Renal cortical epithelial cell (primary cell): ENCODE data around the gene PBXIP1. TPM values are rescaled to one million over a fixed set of nuclear protein-coding genes. Genes with fewer than 3 reads are reported as not detected.

ENCODE experiments used
- DNase-seq: peaks from one replicate; pipeline ENCODE4 v3.0.0-alpha.2; 2011; ENCODE audit warnings: low read depth
- total RNA-seq: library from RNA; depleted of rRNA; stranded (reverse); fragments of >200 nt; gene quantifications from 2 replicates; pipeline ENCODE4 v1.2.3, GENCODE V29; 2014

The PBXIP1 gene
- total RNA-seq, result 81.3 and 141 TPM in 2 replicates

- peak; percentile 94 for DNase-seq
Observed at GRCh38 chr1:154955718-154956543, at the start of gene PBXIP1. Gene PBXIP1 (minus strand): TSS chr1:154956099. CDS start chr1:154953721, 2,378 bp downstream.

DNA sequence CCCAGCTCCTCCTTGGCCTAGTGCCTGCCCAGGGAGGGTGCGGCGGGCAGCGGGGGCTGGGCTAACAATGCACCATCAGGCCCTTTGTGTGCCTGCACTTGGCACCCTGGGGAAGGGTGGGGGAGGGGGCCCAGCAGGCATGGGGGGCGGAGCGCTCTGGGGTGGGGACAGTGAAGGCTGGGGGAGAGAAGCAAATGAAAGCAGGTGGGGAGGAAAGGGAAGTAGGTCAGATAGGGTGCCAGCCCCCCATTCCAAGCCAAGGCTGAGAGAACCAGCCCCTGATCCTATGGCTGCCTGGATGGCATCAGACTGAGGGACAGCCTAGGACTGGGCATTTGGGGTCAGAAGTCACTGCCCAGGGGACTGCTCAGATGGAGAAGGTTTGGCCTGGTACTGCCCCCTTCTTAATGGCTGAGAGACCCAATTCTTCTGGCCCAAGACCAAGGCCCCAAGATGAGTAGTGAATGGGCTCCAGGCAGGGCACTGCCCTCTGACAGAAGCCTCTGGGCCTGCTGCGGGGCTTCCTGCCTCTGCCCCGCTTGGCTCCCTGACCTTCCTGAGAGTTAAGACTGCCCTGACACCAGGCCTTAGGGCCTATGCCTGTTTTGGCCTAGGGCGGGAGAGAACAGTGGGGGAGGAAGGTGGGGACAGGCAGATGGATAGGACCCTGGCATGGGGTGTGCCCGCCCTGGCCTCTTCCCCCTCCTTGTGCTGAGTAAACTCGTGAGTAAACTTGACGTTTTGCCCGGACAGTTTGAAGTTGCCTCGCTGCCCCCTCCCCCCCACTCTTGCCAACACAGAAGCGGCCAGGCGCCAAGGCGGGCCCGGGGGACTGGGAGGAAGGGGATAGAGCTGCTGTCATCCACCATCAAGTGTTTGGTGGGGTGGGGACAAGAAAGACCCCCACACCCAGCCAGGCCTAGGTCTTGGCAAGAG lies 49.4 kb upstream of the PBXIP1 start:
- DNase-seq, result peak; percentile 59

- no peak for DNase-seq
Observed at GRCh38 chr1:155004352-155005075, 48.6 kb upstream of the PBXIP1 start.

GRCh38 chr1:155003766-155004351 lies 48.0 kb upstream of the PBXIP1 start:
- DNase-seq, result no peak

DNA sequence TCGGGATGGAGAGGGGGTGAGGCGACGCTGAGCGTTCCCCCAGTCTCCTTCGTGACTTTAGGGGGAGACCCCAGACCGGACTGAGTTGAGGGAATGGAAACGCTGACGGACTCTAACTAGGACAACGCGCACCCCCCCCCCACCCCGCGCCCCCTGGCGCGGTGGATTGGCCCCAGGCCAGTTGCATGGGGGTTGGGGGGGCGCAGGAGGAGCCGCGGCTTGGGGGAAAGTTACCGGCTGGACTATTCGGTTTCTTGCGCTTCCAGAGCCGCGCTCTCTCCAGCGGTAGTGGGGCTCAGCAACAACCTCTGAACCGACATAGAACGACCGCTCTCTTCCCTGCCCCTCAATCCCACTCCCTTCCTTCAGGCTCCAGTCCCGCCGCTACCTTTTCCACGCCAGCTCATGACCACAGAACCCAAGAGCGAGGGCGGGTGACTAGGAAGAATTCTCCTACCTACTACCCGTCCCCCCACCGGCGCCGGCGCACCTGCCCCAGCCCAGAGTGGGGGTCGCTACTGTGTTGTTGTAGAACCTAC lies 47.4 kb upstream of the PBXIP1 start:
- DNase-seq, result no peak

GRCh38 chr1:155002464-155003226 lies 46.7 kb upstream of the PBXIP1 start, which contains the start of gene ZBTB7B:
Gene ZBTB7B (plus strand): TSS chr1:155002802. CDS start chr1:155014661, 11,859 bp downstream.
- DNase-seq, result no peak

DNA sequence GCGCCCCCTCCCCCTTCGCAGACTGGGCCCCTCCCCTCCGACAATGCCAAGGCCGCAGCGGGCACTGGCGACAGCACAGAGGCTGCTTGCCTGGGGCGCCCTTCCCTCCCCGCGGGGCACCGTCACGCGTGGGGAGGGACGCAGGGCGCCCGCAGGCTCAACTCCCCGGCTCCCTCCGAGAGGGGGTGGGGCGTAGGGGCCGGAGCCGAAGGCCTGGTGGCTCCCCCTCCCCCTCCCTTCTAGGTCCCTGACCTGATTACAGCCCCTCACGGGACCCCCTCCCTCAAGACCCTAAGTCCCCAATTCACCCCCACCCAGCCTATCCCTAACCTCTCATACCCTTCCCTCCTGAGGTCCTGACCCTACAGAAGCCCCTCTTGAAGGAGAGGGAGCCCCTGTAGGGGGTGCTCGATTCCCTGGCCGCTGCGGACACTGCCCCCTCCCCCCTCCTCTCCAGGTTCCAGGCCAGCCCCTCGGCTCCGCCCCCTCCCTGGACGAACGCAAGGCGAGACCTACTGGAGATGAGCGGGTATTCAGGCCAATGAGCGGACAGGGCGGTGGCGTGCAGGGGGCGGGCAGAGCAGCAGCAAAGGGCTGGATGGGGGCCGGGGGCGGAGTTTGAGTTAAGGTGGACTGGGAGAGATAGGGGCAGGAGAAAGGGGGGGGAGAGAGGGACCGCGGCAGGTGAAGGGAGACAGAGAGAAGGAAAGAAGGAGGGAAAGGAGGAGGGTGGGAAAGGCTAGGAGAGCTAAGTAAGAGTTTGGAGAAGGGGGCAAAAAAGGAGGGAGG lies 46.0 kb upstream of the PBXIP1 start:
- peak; percentile 94 for DNase-seq

- no peak for DNase-seq
Observed at GRCh38 chr1:155001425-155001674, 45.5 kb upstream of the PBXIP1 start.

DNA sequence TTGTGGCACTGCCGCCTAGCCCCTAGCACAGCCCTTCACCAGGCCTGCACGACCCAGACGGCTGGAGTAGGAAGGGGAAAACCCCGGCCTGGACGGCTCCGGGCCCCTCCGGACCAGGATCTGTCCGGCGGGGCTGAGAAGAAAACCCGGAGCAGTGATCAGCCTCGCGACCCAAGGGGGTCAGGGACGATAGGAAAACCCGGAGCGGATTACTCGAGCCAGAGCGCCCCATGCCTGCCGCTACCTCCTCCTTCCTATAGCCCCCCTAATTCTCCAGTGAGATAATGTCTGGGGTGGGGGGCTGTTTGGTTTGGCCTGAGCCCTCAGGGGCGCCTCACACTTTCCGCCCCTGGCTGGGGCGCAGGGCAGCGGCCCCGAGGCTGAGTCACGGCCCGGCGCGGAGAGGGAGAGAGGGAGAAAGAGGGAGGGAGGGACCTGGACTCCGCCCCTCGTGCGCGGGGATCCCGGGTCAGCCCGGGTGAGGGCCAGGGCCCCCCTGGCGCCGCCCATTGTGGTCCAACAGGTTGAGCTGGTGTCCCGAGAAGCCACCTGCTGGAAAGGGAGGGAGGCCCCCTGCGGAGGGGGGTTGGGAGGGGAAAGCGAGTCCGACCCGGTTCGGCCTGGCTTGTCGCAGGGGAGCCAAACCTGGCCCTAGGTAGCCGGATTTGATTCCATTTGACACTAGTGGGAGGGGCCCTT lies 45.0 kb upstream of the PBXIP1 start:
- peak; percentile 63 for DNase-seq

DNA sequence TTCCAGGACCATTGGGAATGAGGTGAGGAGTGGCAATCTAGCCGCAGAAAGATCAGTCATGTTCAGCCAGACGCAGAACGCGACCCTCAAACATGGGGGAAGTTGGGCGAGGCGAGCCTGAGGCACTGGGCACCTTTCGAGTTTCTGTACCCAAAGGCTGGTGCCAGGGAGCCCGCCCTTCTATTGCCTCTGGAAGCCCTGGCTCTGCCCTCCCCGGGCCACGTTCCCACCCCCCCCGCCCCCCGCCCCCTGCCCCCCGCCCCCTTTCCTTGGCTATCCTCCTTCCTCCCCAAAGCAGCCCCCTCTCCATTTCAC lies 44.5 kb upstream of the PBXIP1 start:
- DNase-seq, result no peak

DNA sequence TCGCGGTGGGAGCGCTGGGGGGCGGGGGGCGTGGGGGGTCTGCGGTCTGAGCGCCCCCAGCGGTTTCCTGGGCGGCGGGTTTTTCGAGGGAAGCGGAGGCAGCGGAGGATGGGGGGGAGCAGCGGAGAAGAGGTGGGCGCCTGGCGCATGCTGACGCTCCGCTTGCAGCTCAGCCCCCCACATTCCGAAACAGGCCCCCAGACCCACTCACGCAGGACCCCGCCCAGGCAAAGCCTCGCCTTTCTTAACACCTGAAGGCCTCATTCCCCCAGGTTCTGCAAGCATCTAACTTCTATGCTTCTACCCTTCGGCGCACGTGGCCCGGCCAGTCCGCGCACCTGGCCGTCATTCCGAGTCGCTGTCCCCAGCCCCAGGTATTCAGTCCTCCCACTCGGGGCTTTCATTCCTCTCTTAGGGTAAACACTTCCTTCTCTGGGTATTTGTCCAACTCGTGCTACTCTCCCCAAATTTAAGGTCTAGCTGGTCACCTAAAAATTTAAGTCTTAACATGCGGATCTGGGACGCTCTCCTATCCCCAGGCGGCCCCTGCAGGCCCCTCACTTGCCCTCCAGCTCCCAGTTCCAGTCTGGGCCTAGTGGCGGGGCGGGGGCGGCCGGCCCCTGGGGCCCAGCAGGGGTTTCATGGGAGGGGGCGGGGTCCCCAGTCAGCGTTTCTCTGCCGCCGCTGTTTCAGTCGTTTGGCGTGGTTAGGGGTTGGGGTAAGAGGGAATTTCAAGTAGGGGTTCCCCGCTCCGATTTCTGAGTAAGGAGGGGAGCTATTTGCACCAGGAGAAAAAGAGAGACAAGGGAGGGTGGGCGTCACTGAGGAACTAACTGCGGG lies 43.9 kb upstream of the PBXIP1 start:
- DNase-seq, result no peak

DNA sequence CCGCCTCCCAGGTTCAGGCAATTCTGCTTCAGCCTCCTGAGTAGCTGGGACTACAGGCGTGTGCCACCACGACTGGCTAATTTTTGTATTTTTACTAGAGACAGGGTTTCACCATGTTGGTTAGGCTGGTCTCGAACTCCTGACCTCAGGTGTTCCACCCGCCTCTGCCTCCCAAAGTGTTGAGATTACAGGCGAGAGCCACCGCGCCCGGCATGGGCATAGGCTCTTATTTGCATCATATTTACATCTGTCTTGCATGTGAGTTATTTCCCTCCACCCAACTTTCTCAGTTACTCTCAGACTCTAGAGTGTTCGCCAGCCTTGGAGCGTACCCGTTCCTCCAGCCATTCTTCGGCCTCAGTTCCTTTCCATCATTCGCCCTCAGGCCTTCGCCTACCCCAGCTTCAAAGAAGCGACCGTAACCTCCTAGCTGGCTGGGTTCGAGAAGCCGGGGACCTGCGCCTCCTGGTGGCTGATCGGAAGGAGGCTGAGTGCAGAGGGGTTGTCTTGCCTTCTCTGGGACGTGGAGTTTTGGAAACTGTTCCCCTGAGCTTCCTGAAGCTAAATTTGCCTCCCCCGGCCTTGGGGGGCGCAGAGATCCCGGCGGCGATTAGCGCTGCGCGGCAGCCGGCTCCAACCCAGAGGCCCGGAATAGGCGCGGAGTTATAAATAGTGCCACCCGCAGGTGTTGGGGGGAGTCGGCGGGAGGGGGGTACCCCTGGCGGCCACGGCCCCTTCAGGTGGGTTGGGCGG lies 43.1 kb upstream of the PBXIP1 start:
- DNase-seq, result peak; percentile 35

GRCh38 chr1:154998201-154998780 lies 42.4 kb upstream of the PBXIP1 start:
- DNase-seq, result no peak

DNA sequence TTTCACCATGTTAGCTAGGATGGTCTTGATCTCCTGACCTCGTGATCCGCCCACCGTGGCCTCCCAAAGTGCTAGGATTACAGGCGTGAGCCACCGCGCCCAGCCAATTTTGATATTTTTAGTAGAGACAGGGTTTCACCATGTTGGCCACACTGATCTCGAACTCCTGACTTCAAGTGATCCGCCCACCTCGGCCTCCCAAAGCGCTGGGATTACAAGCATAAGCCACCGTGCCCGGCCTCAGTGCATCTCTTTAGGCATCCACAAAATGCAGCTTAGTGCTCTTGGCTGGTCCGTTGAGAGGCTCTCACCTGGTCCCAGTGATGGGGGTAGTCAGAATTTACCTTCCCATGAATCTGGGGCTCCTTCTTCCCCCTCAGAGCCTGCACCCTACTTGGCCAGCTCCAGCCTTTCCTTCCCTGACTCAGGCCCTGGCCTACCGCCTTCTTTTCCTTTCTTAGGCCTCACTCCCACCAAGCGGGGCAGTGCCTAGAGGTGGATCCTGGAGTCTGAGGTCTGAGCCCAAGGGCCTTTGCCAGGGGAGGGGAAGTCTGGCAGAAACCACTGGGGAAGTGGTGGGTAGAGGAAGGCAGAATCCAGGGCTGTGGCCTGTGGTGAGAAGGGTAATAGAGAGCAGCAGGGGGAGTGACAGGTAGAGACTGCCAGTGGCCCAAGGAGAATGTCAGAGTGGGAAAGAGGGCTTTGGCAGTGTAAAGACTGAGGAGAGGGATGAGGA lies 41.2 kb upstream of the PBXIP1 start:
- no peak for DNase-seq

- peak; percentile 75 for DNase-seq
Observed at GRCh38 chr1:154995301-154995983, 39.5 kb upstream of the PBXIP1 start.

GRCh38 chr1:154994591-154994990 lies 38.7 kb upstream of the PBXIP1 start:
- DNase-seq, result no peak
